Activated gamma-delta T cell treated with anti-CD3 and anti-CD28 coated beads, Interleukin-2, amount 50 U/mL, for 16 hours (primary cell): ENCODE measurements around the gene ATAD3C.
A peak's percentile ranks its signal among the peaks of the same experiment; 100 is the strongest.
"Not testable (repeated sequence)": the region's sequence is repeated elsewhere in the genome, so short reads cannot be mapped to it uniquely, and the experiment has no call there.

ENCODE experiments used
- DNase-seq: peaks from one replicate; pipeline ENCODE4 v3.0.0-alpha.2; 2020; ENCODE audit warnings: low read depth

The ATAD3C gene

GRCh38 chr1:1508775-1509464 lies 59.4 kb downstream of the ATAD3C start:
- DNase-seq = not testable (repeated sequence)

DNA sequence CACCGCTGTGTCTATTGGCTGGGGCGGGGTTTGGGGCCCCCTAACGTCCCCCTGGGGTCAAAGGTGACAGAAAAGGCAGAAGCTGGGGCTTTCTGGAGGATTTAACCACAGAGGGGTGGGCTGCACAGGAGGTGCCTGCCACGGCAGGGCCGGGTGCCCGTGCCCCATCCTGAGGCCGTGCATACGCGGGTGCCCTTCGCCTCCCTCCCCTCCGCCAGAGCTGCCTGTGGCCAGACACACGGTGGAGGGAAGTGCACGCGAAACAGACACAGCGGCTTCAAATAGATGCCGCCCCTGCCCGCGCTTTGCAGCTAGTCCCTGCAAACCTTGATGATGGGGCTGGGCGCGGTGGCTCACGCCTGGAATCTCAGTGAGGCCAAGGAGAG lies 60.0 kb downstream of the ATAD3C start:
- DNase-seq = not testable (repeated sequence)

- no peak for DNase-seq
Measured at GRCh38 chr1:1510912-1511532, 61.5 kb downstream of the ATAD3C start.

- DNase-seq = peak; percentile 90
Measured at GRCh38 chr1:1511533-1512285, 62.2 kb downstream of the ATAD3C start, which contains the start of gene ATAD3A. ATAD3A (plus strand) TSS chr1:1512162; CDS start chr1:1512269, 107 bp downstream.

DNA sequence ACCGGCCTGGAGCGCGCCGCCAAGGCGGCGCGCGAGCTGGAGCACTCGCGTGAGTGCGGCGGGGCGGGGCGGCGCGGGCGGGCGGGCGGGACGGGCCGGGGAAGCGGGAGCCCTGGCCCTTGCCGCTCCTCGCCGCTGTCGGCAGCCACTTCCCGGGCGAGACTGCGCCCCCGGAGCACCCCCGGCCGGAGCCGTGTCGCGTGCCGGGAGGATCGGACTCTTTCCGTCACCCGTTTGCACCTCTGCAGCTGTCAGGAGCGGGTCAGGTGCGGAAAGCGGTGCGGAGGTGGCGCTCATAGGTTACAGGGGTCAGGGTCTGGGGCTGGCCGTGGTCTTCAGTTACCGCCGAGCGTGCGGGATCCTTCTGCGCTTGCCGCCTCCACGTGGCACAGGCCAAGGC lies 62.9 kb downstream of the ATAD3C start:
- not testable (repeated sequence) for DNase-seq

- not testable (repeated sequence) for DNase-seq
Measured at GRCh38 chr1:1513675-1514074, 64.2 kb downstream of the ATAD3C start.

DNA sequence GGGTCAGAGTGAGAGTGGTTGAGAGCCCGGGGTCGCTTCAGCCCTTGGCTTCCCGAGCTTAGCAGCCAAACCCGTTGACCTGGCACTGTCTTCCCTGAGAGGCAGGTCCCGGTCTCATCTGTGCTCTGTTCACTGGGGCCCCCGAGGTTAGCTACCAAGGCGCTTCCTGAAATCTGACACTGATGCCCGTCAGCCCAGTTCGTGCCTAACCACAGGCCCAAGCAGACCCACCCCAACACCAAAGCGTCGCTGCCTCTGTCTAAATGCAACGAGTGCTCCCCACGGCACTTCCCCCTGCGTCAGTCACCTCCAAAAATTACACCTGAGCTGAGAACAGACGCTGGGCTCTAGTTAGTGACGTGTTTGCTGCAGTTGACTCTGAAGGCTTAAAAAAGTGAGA lies 64.9 kb downstream of the ATAD3C start:
- not testable (repeated sequence) for DNase-seq

- DNase-seq = not testable (repeated sequence)
Measured at GRCh38 chr1:1516923-1517322, 67.4 kb downstream of the ATAD3C start.

DNA sequence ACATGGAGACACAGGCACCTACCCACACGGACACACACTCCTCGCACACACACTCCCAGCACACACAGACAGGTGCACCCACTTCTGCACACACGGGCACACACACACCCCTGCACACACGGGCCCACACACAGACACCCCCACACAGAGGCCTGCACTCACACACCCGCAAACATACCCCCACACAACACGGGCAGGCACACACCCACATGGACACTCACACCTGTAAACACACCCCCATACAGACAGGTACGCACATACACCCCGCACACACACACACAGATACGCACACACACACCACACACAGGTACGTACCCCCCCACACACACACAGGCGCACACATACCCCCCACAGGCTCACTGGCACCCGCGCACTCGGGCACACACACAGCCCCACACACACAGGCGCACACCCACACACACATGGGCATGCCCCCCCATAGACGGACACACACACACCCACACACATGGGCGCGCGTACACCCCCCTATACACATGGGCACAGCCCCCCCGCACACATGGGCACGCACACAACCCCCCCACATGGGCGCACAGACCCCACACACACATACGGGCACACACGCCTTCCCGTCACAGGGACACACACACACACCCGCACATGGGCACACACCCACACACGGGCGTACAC lies 68.6 kb downstream of the ATAD3C start:
- DNase-seq = no peak

- DNase-seq = not testable (repeated sequence)
Measured at GRCh38 chr1:1518621-1519007, 69.1 kb downstream of the ATAD3C start.
